Breast epithelium (tissue), 3 donors: ENCODE data around the gene MMRN1.

ENCODE experiments used
- POLR2A ChIP-seq: fragments of 450-650 bp; IDR thresholded peaks from one replicate; pipeline ENCODE4 v1.6.1; 2016; ENCODE audit warnings: antibody characterized with exemption, mild to moderate bottlenecking, moderate library complexity
- TF ChIP-seq, protein P1 (sequence below), 3 donors: fragments of 450-650 bp; IDR thresholded peaks; one replicate each; pipeline ENCODE4 v1.5.1; 2016 to 2017; ENCODE audit warnings: antibody characterized with exemption in 3 of 3, mild to moderate bottlenecking in 3 of 3, moderate library complexity in 3 of 3

DNA sequence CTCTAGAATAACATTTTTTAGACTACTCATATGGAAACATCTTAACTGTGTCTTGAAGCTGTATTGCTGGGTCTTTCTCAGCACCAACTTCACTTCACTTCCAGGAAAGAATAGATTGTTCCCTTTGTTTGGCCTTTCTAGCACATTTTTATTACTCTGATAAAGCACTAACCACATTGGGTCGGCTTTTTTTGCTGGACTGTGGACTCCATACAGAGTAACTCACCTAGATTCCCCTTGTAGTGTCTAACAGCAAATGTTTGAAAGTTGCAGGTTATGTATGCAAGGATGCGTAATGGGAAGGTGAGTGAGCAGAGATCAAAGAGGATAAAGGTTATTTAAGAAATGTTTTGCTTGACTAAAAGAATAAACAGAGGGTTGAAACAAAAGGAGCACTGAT lies 101.2 kb downstream of the MMRN1 start:
- TF ChIP-seq, protein P1, sequence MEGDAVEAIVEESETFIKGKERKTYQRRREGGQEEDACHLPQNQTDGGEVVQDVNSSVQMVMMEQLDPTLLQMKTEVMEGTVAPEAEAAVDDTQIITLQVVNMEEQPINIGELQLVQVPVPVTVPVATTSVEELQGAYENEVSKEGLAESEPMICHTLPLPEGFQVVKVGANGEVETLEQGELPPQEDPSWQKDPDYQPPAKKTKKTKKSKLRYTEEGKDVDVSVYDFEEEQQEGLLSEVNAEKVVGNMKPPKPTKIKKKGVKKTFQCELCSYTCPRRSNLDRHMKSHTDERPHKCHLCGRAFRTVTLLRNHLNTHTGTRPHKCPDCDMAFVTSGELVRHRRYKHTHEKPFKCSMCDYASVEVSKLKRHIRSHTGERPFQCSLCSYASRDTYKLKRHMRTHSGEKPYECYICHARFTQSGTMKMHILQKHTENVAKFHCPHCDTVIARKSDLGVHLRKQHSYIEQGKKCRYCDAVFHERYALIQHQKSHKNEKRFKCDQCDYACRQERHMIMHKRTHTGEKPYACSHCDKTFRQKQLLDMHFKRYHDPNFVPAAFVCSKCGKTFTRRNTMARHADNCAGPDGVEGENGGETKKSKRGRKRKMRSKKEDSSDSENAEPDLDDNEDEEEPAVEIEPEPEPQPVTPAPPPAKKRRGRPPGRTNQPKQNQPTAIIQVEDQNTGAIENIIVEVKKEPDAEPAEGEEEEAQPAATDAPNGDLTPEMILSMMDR (IDR thresholded peaks at IDR 0.05) = no peak
- TF ChIP-seq POLR2A = no peak
